ENCODE results near the gene PGAP6. TPM values are rescaled to one million over a fixed set of nuclear protein-coding genes. Genes with fewer than 3 reads are reported as not detected.
"Not testable (repeated sequence)": the region's sequence is repeated elsewhere in the genome, so short reads cannot be mapped to it uniquely, and the experiment has no call there.

The PGAP6 gene
- total and polyA plus RNA-seq, 5 experiments from 2014 or later: 19.5 to 80.4 (median 38.1) TPM

DNA sequence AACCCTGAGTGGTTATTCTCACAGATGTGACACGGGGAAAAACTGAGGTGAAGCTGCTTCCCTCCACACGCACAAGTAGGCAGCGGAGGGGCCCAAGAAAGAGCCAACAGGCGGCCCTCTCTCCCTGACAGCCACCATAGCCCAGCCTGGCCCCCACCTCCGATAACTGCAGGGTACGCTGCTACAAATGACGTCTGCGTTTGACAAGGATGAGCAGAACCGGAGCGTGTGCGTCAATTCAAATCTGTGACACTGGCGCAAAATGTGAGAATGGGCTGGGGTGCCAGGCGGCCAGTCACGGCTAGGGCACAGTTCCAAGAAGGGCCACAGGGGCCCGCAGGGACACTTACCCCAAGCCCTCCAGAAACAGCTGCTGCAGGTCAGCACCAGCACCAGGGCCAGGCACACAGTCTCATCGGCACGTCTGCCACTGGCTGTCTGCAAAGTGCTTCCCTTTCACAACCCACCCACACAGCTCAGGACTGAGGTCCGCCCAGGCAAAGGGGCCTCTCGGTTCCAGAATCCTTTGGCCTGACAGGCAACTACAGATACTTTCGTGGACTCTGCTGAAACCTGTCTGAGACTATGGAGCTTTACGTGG, 43.7 kb downstream of the PGAP6 start:
- Mint-ChIP-seq H3K9me3 (no peaks in the 10 kb centered on the region), H3K27ac (peak overlapping the region in 6 of 10 donors; percentile 10 to 72 (median 58)), H3K36me3 (peaks cover 0 to 17% (median 0%) of the 10 kb centered on the region in 3 donors), H3K27me3 (no peaks in the 10 kb centered on the region), H3K4me3 (peak overlapping the region in 4 of 10 donors; percentile 9 to 72 (median 57)), H3K4me1 (peaks cover 44 to 87% (median 82%) of the 10 kb centered on the region in 4 donors)
- no peak for ATAC-seq
- peak in 1 of 10 donors; percentile 46 for DNase-seq
- POLR2A ChIA-PET: no interaction called here

GRCh38 chr16:337437-337836, 44.3 kb downstream of the PGAP6 start:
- H3K27me3 Mint-ChIP-seq: no peaks in the 10 kb centered on the region
- POLR2A ChIA-PET: interaction anchor here (0.7 to 1.0 kb wide), 4 partner anchors 12 to 298 kb away, joined by 3 to 6 read pairs (median 4); no protein-coding TSS in a partner anchor
- peak overlapping the region in 1 of 10 donors; percentile 15 for H3K4me3 Mint-ChIP-seq
- ATAC-seq: no peak
- DNase-seq: no peak
- H3K27ac Mint-ChIP-seq: no peak overlapping the region
- peaks cover 38 to 85% (median 79%) of the 10 kb centered on the region in 4 donors for H3K4me1 Mint-ChIP-seq
- H3K9me3 Mint-ChIP-seq: no peaks in the 10 kb centered on the region
- H3K36me3 Mint-ChIP-seq: peaks cover 0 to 11% (median 0%) of the 10 kb centered on the region in 3 donors

GRCh38 chr16:336269-336668, 45.5 kb downstream of the PGAP6 start:
- H3K9me3 Mint-ChIP-seq: no peaks in the 10 kb centered on the region
- peaks cover 33 to 85% (median 78%) of the 10 kb centered on the region in 4 donors for H3K4me1 Mint-ChIP-seq
- DNase-seq (no peak), ATAC-seq (no peak)
- H3K27me3 Mint-ChIP-seq: no peaks in the 10 kb centered on the region
- POLR2A ChIA-PET: interaction anchor here (1.1 kb wide), 1 partner anchor 11 kb away, joined by 3 read pairs; no protein-coding TSS in a partner anchor
- peak overlapping the region in 4 of 10 donors; percentile 3 to 67 (median 28) for H3K4me3 Mint-ChIP-seq
- H3K36me3 Mint-ChIP-seq: peaks cover 0 to 7% (median 0%) of the 10 kb centered on the region in 3 donors
- H3K27ac Mint-ChIP-seq: peak overlapping the region in 3 of 10 donors; percentile 19 to 56 (median 42)

- POLR2A ChIA-PET, H3K27me3 Mint-ChIP-seq, H3K9me3 Mint-ChIP-seq, DNase-seq, ATAC-seq: not testable (repeated sequence)
- Mint-ChIP-seq H3K4me1 (peaks cover 37 to 89% (median 81%) of the 10 kb centered on the region in 4 donors), H3K36me3 (peaks cover 0 to 12% (median 0%) of the 10 kb centered on the region in 3 donors), H3K4me3 (peak overlapping the region in 5 of 10 donors; percentile 14 to 45 (median 33)), H3K27ac (peak overlapping the region in 5 of 10 donors; percentile 3 to 85 (median 57))
Measured at GRCh38 chr16:334861-335632, 46.7 kb downstream of the PGAP6 start.

DNA sequence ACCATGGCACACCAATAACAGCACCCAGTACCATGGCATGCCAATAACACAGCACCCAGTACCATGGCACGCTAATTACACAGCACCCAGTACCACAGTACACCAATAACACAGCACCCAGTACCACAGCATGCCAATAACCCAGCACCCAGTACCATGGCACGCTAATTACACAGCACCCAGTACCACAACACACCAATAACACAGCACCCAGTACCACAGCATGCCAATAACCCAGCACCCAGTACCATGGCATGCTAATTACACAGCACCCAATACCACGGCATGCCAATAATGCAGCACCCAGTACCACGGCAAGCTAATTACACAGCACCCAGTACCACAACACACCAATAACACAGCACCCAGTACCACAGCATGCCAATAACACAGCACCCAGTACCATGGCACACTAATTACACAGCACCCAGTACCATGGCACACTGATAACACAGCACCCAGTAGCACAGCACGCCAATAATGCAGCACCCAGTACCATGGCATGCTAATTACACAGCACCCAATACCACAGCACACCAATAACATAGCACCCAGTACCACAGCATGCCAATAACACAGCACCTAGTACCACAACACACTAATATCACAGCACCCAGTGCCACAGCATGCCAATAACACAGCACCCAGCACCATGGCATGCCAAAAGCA, 47.5 kb downstream of the PGAP6 start:
- H3K27me3 Mint-ChIP-seq, H3K9me3 Mint-ChIP-seq, DNase-seq, ATAC-seq, POLR2A ChIA-PET: not testable (repeated sequence)
- peaks cover 0 to 14% (median 0%) of the 10 kb centered on the region in 3 donors for H3K36me3 Mint-ChIP-seq
- peaks cover 32 to 86% (median 77%) of the 10 kb centered on the region in 4 donors for H3K4me1 Mint-ChIP-seq
- H3K27ac Mint-ChIP-seq: peak overlapping the region in 3 of 10 donors; percentile 11 to 85 (median 66)
- peak overlapping the region in 3 of 10 donors; percentile 23 to 47 (median 39) for H3K4me3 Mint-ChIP-seq

- Mint-ChIP-seq H3K36me3 (peaks cover 0 to 14% (median 0%) of the 10 kb centered on the region in 3 donors), H3K9me3 (no peaks in the 10 kb centered on the region), H3K27ac (no peak overlapping the region), H3K4me1 (peaks cover 32 to 86% (median 76%) of the 10 kb centered on the region in 4 donors), H3K27me3 (no peaks in the 10 kb centered on the region), H3K4me3 (peak overlapping the region in 2 of 10 donors; percentile 7 to 33)
- ATAC-seq (no peak), DNase-seq (peak in 1 of 10 donors; percentile 3)
- POLR2A ChIA-PET: interaction anchor here (0.7 kb wide), 1 partner anchor 99 kb away, joined by 3 read pairs; the partner anchor contains the start of gene FAM234A
Measured at GRCh38 chr16:333406-334094, 48.2 kb downstream of the PGAP6 start.

GRCh38 chr16:331181-331814, 50.5 kb downstream of the PGAP6 start:
- Mint-ChIP-seq H3K27ac (peak overlapping the region in 2 of 10 donors; percentile 14 to 24), H3K36me3 (peaks cover 0 to 14% (median 0%) of the 10 kb centered on the region in 3 donors), H3K4me1 (peaks cover 27 to 82% (median 67%) of the 10 kb centered on the region in 4 donors)
- H3K27me3 Mint-ChIP-seq, H3K9me3 Mint-ChIP-seq, ATAC-seq, H3K4me3 Mint-ChIP-seq, DNase-seq, POLR2A ChIA-PET: not testable (repeated sequence)

GRCh38 chr16:330741-331140, 51.0 kb downstream of the PGAP6 start:
- Mint-ChIP-seq H3K27ac (peak overlapping the region in 5 of 10 donors; percentile 16 to 41 (median 32)), H3K36me3 (peaks cover 0 to 13% (median 0%) of the 10 kb centered on the region in 3 donors), H3K9me3 (no peaks in the 10 kb centered on the region), H3K27me3 (no peaks in the 10 kb centered on the region), H3K4me3 (no peak overlapping the region), H3K4me1 (peaks cover 25 to 81% (median 64%) of the 10 kb centered on the region in 4 donors)
- no peak for ATAC-seq
- POLR2A ChIA-PET: no interaction called here
- DNase-seq: peak in 1 of 10 donors; percentile 3

DNA sequence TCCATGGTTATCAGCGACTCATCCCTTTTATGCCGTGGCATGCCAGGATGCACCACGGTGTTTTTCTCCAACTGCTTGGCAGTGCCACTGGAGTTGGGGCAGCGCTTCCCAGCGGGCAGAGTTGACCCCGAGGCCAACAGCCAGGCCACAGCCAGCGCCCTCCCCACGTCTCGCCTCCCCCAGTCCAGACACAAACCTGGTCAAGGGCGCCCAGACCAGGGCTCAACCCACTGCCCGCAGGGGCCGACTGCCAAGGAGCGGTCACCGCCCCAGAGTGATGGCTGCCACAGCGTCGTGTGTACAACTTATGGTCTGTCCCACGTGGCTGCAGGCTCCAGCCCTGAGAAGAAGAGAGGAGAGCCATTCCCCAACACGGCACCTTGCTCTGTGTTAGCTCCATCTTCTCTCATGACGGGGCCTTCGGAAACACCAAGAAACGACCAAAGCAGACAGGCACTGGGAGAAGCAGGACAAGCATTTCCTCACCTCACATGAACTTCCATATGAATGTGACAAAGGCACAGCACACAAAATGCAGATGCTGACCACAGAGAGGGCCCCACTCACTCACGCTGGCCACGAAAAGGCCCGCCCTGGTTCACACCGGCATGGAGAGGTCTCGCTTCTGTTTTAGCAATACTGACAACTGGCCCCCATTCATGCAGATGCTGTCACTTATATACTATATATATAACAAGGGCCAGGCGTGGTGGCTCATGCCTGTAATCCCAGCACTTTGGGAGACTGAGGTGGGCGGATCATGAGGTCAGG, 56.2 kb downstream of the PGAP6 start:
- Mint-ChIP-seq H3K9me3 (peaks cover 0 to 3% (median 0%) of the 10 kb centered on the region in 9 donors), H3K27me3 (peaks cover 0 to 3% (median 0%) of the 10 kb centered on the region in 5 donors), H3K36me3 (peaks cover 0 to 7% (median 2%) of the 10 kb centered on the region in 3 donors), H3K4me3 (peak overlapping the region; percentile 73 to 88 (median 81)), H3K4me1 (peaks cover 23 to 77% (median 66%) of the 10 kb centered on the region in 4 donors), H3K27ac (peak overlapping the region; percentile 70 to 98 (median 96))
- ATAC-seq (no peak), DNase-seq (no peak)
- POLR2A ChIA-PET: interaction anchor here (1.0 to 1.8 kb wide), 10 partner anchors 11 to 91 kb away, joined by 3 to 7 read pairs (median 3); partner anchors contain the start of genes AXIN1 and FAM234A

GRCh38 chr16:324451-325334, 57.1 kb downstream of the PGAP6 start:
- Mint-ChIP-seq H3K27ac (peak overlapping the region; percentile 70 to 98 (median 96)), H3K9me3 (peaks cover 0 to 3% (median 0%) of the 10 kb centered on the region in 9 donors), H3K4me1 (peaks cover 26 to 77% (median 66%) of the 10 kb centered on the region in 4 donors), H3K4me3 (peak overlapping the region; percentile 73 to 88 (median 81)), H3K36me3 (peaks cover 0 to 3% (median 2%) of the 10 kb centered on the region in 3 donors), H3K27me3 (peaks cover 0 to 3% (median 0%) of the 10 kb centered on the region in 5 donors)
- peak; percentile 54 to 94 (median 88) for DNase-seq
- peak; percentile 83 to 88 for ATAC-seq
- POLR2A ChIA-PET: interaction anchor here (0.6 to 1.8 kb wide), 16 partner anchors 11 to 222 kb away, joined by 3 to 7 read pairs (median 4); partner anchors contain the start of genes AXIN1, FAM234A and LUC7L
